Measurements from ENCODE around the gene PJVK. TPM values are rescaled to one million over a fixed set of nuclear protein-coding genes. Genes with fewer than 3 reads are reported as not detected.

PJVK gene
- total RNA-seq, 3 donors from 2014 or later: 5.2 to 9.4 (median 6.9) TPM

GRCh38 chr2:178480227-178481181 lies 29.3 kb downstream of the PJVK start, which contains the start of gene PLEKHA3:
Gene PLEKHA3, plus strand, starts transcription at chr2:178480457. Its CDS starts 413 bp downstream, at chr2:178480870.
- intact Hi-C loops (cut with DNase I; ENCODE audit: low total_unique reads): no loop called here
- H3K9me3 ChIP-seq: no peaks in the 10 kb centered on the region
- H3K4me3 ChIP-seq: peak within 1 kb of the TSS; percentile 78 to 92 (median 84)
- DNase-seq (ENCODE audit: low spot score in 2 of 2): peak; percentile 84 to 92
- no peaks in the 10 kb centered on the region for H3K27me3 ChIP-seq
- peak; percentile 54 to 78 (median 72) for TF ChIP-seq POLR2AphosphoS5 (IDR thresholded peaks at IDR 0.05)
- no peak for TF ChIP-seq CTCF (IDR thresholded peaks at IDR 0.05)
- peak within 1 kb of the TSS; percentile 93 to 95 for H3K27ac ChIP-seq
- peaks cover 0 to 9% of the 10 kb centered on the region in 2 donors for H3K4me1 ChIP-seq
- H3K36me3 ChIP-seq: no peaks in the 10 kb centered on the region

GRCh38 chr2:178482437-178482836 lies 31.3 kb downstream of the PJVK start:
- TF ChIP-seq POLR2A (IDR thresholded peaks at IDR 0.05) (no peak), CTCF (IDR thresholded peaks at IDR 0.05) (no peak), POLR2AphosphoS5 (IDR thresholded peaks at IDR 0.05) (no peak)
- intact Hi-C loops (cut with DNase I; ENCODE audit: low total_unique reads): no loop called here
- no peak for DNase-seq (ENCODE audit: low spot score in 2 of 2)
- Histone ChIP-seq H3K4me3 (peak overlapping the region in 1 of 3 donors; percentile 84), H3K27me3 (no peaks in the 10 kb centered on the region), H3K27ac (no peak overlapping the region), H3K9me3 (no peaks in the 10 kb centered on the region), H3K4me1 (peaks cover 0 to 9% of the 10 kb centered on the region in 2 donors), H3K36me3 (no peaks in the 10 kb centered on the region)

- Histone ChIP-seq H3K4me1 (peaks cover 0 to 9% of the 10 kb centered on the region in 2 donors), H3K36me3 (no peaks in the 10 kb centered on the region), H3K4me3 (peak overlapping the region in 1 of 3 donors; percentile 18), H3K27me3 (no peaks in the 10 kb centered on the region), H3K9me3 (no peaks in the 10 kb centered on the region), H3K27ac (no peak overlapping the region)
- intact Hi-C loops (cut with DNase I; ENCODE audit: low total_unique reads): no loop called here
- no peak for TF ChIP-seq POLR2AphosphoS5 (IDR thresholded peaks at IDR 0.05)
- TF ChIP-seq POLR2A (IDR thresholded peaks at IDR 0.05): no peak
- no peak for TF ChIP-seq CTCF (IDR thresholded peaks at IDR 0.05)
- DNase-seq (ENCODE audit: low spot score in 2 of 2): no peak
Observed at GRCh38 chr2:178484245-178485041, 33.3 kb downstream of the PJVK start.

- Histone ChIP-seq H3K4me3 (no peak overlapping the region), H3K27ac (no peak overlapping the region), H3K4me1 (peaks cover 0 to 9% of the 10 kb centered on the region in 2 donors), H3K27me3 (no peaks in the 10 kb centered on the region), H3K36me3 (no peaks in the 10 kb centered on the region), H3K9me3 (no peaks in the 10 kb centered on the region)
- TF ChIP-seq POLR2A (IDR thresholded peaks at IDR 0.05) (no peak), CTCF (IDR thresholded peaks at IDR 0.05) (no peak), POLR2AphosphoS5 (IDR thresholded peaks at IDR 0.05) (no peak)
- no peak for DNase-seq (ENCODE audit: low spot score in 2 of 2)
- intact Hi-C loops (cut with DNase I; ENCODE audit: low total_unique reads): no loop called here
Observed at GRCh38 chr2:178485356-178485755, 34.2 kb downstream of the PJVK start.
